K562 (cell line): Measurements from ENCODE around the gene HAGHL. TPM values are rescaled to one million over a fixed set of nuclear protein-coding genes. Genes with fewer than 3 reads are reported as not detected.

ENCODE experiments used
- CCAR2 ChIP-seq: fragments of 200-400 bp; formaldehyde crosslinking; IDR thresholded peaks from 2 replicates; pipeline ENCODE4 v1.6.1; 2017; ENCODE audit warnings: mild to moderate bottlenecking, low read depth, low read length
- GABPB1 ChIP-seq: sonication (generic); formaldehyde crosslinking; IDR thresholded peaks from 2 replicates; pipeline ENCODE4 v1.8.0; 2022; ENCODE audit warnings: mild to moderate bottlenecking, missing genetic modification reagents
- KLF13 ChIP-seq: fragments of 450-650 bp; IDR thresholded peaks from 2 replicates; pipeline ENCODE4 v1.6.1; 2016; ENCODE audit warnings: missing genetic modification characterization, low read depth, mild to moderate bottlenecking, missing compliant biosample characterization, moderate library complexity, borderline replicate concordance
- MAZ ChIP-seq, 2 experiments: fragments of 450-650 bp in 1 of 2; sonication (generic) in 1 of 2; formaldehyde crosslinking; IDR thresholded peaks in 1 of 2; conservative IDR thresholded peaks in 1 of 2; 2 replicates each; pipeline versions ENCODE4 v1.4.0 to v1.5.0; 2020; ENCODE audit warnings: mild to moderate bottlenecking in 1 of 2, missing genetic modification reagents in 1 of 2
- NKRF ChIP-seq: fragments of 450-650 bp; IDR thresholded peaks from 2 replicates; pipeline ENCODE4 v1.6.1; 2016; ENCODE audit warnings: borderline replicate concordance
- PHF8 ChIP-seq: fragments of 200-600 bp; sonication (generic); IDR thresholded peaks from 2 replicates; pipeline ENCODE4 v1.6.1; 2012; ENCODE audit warnings: mixed run types, mild to moderate bottlenecking, inconsistent platforms, low read length, moderate library complexity, borderline replicate concordance
- SIN3B ChIP-seq: fragments of 450-650 bp; IDR thresholded peaks from 2 replicates; pipeline ENCODE4 v1.6.1; 2017; ENCODE audit warnings: low read depth, mild to moderate bottlenecking, moderate library complexity
- SRF ChIP-seq, 2 experiments: fragments of 250-450, 450-650 bp in 1 of 2; sonication (Bioruptor Pico) in 1 of 2; sonication (generic) in 1 of 2; formaldehyde crosslinking; IDR thresholded peaks; 2 replicates each; pipeline versions ENCODE4 v1.5.0 to v1.5.1; 2020 to 2022; ENCODE audit warnings: mild to moderate bottlenecking in 1 of 2, missing genetic modification reagents in 1 of 2
- SRSF7 ChIP-seq: fragments of 200-400 bp; formaldehyde crosslinking; optimal IDR thresholded peaks from 2 replicates; pipeline ENCODE3; 2017; ENCODE audit warnings: mild to moderate bottlenecking, low read depth, low read length
- SUPT5H ChIP-seq: fragments of 450-650 bp; IDR thresholded peaks from 2 replicates; pipeline ENCODE4 v1.6.1; 2016
- YY1 ChIP-seq, 3 experiments: IDR thresholded peaks; 2 replicates each; pipeline ENCODE4 v1.6.1; 2011; ENCODE audit warnings: low read length in 2 of 3, mild to moderate bottlenecking in 2 of 3, moderate library complexity in 2 of 3, borderline replicate concordance in 1 of 3, control low read depth in 1 of 3, low read depth in 1 of 3; ENCODE audit not compliant: insufficient read depth in 3 of 3, insufficient replicate concordance in 2 of 3, control insufficient read depth in 1 of 3, insufficient read length in 1 of 3; ENCODE audit errors: extremely low read depth in 1 of 3
- ZNF695 ChIP-seq: fragments of 450-650 bp; formaldehyde crosslinking; IDR thresholded peaks from 2 replicates; pipeline ENCODE4 v1.4.0; 2020; ENCODE audit warnings: mild to moderate bottlenecking, moderate library complexity
- ZNF780A ChIP-seq: fragments of 250-450 bp; sonication (Bioruptor Pico); IDR thresholded peaks from 2 replicates; pipeline ENCODE4 v1.5.0; 2021; ENCODE audit warnings: mild to moderate bottlenecking
- polyA plus RNA-seq, 8 experiments: library from polyadenylated mRNA; depleted of rRNA in 4 of 8; stranded (reverse) in 5 of 8; unstranded in 3 of 8; fragments of >200 nt; fragmentation: Nextera tagmentation in 2 of 8; fragmentation: Illumina TruSeq in 1 of 8; extraction: Ambion mirVana in 2 of 8; extraction: Trizol in 1 of 8; gene quantifications; 2 replicates each; pipeline versions ENCODE4 v1.2.1 to v1.2.3, GENCODE V29; 2011 to 2014; ENCODE audit warnings: inconsistent platforms in 1 of 8, missing spikeins in 1 of 8
- total RNA-seq, 7 experiments: library from RNA; depleted of rRNA in 6 of 7; stranded (reverse); fragments of >200 nt in 6 of 7; fragmentation: Illumina TruSeq in 2 of 7; extraction: Trizol in 2 of 7; gene quantifications; 2 replicates each; pipeline versions ENCODE4 v1.2.1 to v1.2.3, GENCODE V29; 2011 to 2021; ENCODE audit warnings: low replicate concordance in 1 of 7
- TF ChIP-seq, protein P1 (sequence below): fragments of 150-350 bp; conservative IDR thresholded peaks from 2 replicates; pipeline ENCODE4 v1.6.1; 2014; ENCODE audit warnings: low read length
- TF ChIP-seq, protein P2 (sequence below), 3 experiments: fragments of 200-800 bp in 1 of 3; fragments of 250-450 bp in 1 of 3; fragments of 450-650 bp in 1 of 3; sonication (Bioruptor Pico) in 1 of 3; sonication (Bioruptor generic) in 1 of 3; formaldehyde crosslinking in 1 of 3; IDR thresholded peaks; 2 replicates each; pipeline versions ENCODE4 v1.6.1 to v1.8.0; 2016 to 2022; ENCODE audit warnings: mild to moderate bottlenecking in 2 of 3, missing genetic modification characterization in 2 of 3, missing compliant biosample characterization in 1 of 3, moderate library complexity in 1 of 3

HAGHL gene
- total and polyA plus RNA-seq, 9 of the 15 experiments (the other 6 are each of a cell fraction or from before 2014, with no cell fraction given): 0.31 to 83.4 (median 20.7) TPM

DNA sequence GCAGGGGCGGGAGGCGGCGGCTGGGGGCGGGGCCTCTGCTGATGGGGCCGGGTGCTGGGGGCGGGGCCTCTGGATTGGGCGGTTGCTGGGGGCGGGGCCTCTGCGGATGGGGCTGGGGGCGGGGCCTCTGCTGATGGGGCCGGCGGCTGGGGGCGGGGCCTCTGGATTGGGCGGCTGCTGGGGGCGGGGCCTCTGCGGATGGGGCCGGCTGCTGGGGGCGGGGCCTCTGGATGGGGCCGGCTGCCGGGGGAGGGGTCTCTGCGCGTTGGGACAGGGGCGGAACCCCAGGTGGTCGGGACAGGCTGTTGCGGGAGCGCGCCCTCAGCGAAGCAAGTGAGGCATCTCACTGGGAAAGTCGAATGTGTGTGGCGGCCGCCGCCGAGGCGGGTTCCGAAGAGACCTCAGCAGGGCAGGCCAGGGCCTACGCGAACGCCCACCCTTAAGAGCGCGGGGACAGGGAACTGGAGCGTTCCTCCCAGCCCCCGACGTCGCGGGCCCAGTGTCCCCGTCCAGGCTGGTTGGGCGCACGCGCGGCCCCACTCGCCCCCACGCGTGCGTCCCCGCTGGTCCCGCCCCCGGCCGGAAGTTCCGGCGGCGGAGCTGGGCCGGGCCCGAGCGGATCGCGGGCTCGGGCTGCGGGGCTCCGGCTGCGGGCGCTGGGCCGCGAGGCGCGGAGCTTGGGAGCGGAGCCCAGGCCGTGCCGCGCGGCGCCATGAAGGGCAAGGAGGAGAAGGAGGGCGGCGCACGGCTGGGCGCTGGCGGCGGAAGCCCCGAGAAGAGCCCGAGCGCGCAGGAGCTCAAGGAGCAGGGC is 46.9 kb upstream of the HAGHL start, which contains the start of gene STUB1 (continued):
- peak in 1 of 3 experiments; percentile 10 for TF ChIP-seq YY1 (IDR thresholded peaks at IDR 0.05; ENCODE audit: borderline replicate concordance in 1 of 3, control insufficient read depth in 1 of 3, extremely low read depth in 1 of 3, insufficient read depth in 3 of 3, insufficient read length in 1 of 3, insufficient replicate concordance in 2 of 3, low read depth in 1 of 3, low read length in 2 of 3)
- TF ChIP-seq, protein P1, sequence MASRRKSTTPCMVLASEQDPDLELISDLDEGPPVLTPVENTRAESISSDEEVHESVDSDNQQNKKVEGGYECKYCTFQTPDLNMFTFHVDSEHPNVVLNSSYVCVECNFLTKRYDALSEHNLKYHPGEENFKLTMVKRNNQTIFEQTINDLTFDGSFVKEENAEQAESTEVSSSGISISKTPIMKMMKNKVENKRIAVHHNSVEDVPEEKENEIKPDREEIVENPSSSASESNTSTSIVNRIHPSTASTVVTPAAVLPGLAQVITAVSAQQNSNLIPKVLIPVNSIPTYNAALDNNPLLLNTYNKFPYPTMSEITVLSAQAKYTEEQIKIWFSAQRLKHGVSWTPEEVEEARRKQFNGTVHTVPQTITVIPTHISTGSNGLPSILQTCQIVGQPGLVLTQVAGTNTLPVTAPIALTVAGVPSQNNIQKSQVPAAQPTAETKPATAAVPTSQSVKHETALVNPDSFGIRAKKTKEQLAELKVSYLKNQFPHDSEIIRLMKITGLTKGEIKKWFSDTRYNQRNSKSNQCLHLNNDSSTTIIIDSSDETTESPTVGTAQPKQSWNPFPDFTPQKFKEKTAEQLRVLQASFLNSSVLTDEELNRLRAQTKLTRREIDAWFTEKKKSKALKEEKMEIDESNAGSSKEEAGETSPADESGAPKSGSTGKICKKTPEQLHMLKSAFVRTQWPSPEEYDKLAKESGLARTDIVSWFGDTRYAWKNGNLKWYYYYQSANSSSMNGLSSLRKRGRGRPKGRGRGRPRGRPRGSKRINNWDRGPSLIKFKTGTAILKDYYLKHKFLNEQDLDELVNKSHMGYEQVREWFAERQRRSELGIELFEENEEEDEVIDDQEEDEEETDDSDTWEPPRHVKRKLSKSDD: no peak
- TF ChIP-seq NKRF: peak; percentile 73; the same call in 1 of the 2 replicates
- TF ChIP-seq KLF13: peak; percentile 69; the same call in 1 of the 2 replicates
- no peak for TF ChIP-seq SRSF7
- peak; percentile 78; the same call in 1 of the 2 replicates for TF ChIP-seq SIN3B
- TF ChIP-seq, protein P2, sequence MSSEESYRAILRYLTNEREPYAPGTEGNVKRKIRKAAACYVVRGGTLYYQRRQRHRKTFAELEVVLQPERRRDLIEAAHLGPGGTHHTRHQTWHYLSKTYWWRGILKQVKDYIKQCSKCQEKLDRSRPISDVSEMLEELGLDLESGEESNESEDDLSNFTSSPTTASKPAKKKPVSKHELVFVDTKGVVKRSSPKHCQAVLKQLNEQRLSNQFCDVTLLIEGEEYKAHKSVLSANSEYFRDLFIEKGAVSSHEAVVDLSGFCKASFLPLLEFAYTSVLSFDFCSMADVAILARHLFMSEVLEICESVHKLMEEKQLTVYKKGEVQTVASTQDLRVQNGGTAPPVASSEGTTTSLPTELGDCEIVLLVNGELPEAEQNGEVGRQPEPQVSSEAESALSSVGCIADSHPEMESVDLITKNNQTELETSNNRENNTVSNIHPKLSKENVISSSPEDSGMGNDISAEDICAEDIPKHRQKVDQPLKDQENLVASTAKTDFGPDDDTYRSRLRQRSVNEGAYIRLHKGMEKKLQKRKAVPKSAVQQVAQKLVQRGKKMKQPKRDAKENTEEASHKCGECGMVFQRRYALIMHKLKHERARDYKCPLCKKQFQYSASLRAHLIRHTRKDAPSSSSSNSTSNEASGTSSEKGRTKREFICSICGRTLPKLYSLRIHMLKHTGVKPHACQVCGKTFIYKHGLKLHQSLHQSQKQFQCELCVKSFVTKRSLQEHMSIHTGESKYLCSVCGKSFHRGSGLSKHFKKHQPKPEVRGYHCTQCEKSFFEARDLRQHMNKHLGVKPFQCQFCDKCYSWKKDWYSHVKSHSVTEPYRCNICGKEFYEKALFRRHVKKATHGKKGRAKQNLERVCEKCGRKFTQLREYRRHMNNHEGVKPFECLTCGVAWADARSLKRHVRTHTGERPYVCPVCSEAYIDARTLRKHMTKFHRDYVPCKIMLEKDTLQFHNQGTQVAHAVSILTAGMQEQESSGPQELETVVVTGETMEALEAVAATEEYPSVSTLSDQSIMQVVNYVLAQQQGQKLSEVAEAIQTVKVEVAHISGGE (CRISPR knock-in tag; IDR thresholded peaks at IDR 0.05): peak; percentile 59 to 93 (median 66); a peak in 5 of 6 replicates
- peak; percentile 63 to 66 for TF ChIP-seq MAZ (CRISPR knock-in tag; conservative IDR thresholded peaks at IDR 0.05 in 1 of 2, IDR thresholded peaks at IDR 0.05 in 1 of 2)
- TF ChIP-seq SUPT5H: peak; percentile 23
- TF ChIP-seq PHF8: peak; percentile 86; the same call in 1 of the 2 replicates
- TF ChIP-seq ZNF780A (CRISPR knock-in tag): no peak
- TF ChIP-seq ZNF695 (CRISPR knock-in tag): no peak
- no peak for TF ChIP-seq SRF (CRISPR knock-in tag; IDR thresholded peaks at IDR 0.05)
- TF ChIP-seq GABPB1 (CRISPR knock-in tag): peak; percentile 68
- TF ChIP-seq CCAR2: no peak
